MCF 10A (cell line): ENCODE measurements around the gene IFNA8. TPM values are rescaled to one million over a fixed set of nuclear protein-coding genes. Genes with fewer than 3 reads are reported as not detected.

Source experiments
- BruUV-seq: library from RNA; stranded (reverse); fragments of 400-500 nt; replicated peaks from 2 replicates; lab custom pipeline; 2021; lab: Mats Ljungman, UMichigan
- CTCF ChIA-PET: fragments of 300-600 bp; sonication (Branson Sonifier 250); formaldehyde crosslinking; extraction: SDS; loops from one replicate; lab custom pipeline; 2021; ENCODE audit warnings: antibody characterized with exemption, inconsistent platforms; lab: Yijun Ruan, JAX
- POLR2A ChIA-PET: fragments of 300-600, 350-650 bp; sonication (Branson Sonifier 250); formaldehyde crosslinking; extraction: SDS; loops from one replicate; lab custom pipeline; 2020; ENCODE audit warnings: antibody characterized with exemption, inconsistent platforms; lab: Yijun Ruan, JAX
- DNase-seq: peaks from one replicate; pipeline ENCODE4 v3.0.0-alpha.2; 2018; ENCODE audit not compliant: unreplicated experiment
- H3K27ac Mint-ChIP-seq: one replicate; pipeline ENCODE4 v1.8.0; 2022; ENCODE audit warnings: mild to moderate bottlenecking, low read depth, mixed read lengths; ENCODE audit not compliant: unreplicated experiment
- H3K27me3 Mint-ChIP-seq: one replicate; pipeline ENCODE4 v1.8.0; 2022; ENCODE audit warnings: mixed read lengths; ENCODE audit not compliant: insufficient read depth, unreplicated experiment
- H3K36me3 Mint-ChIP-seq: one replicate; pipeline ENCODE4 v1.8.0; 2022; ENCODE audit warnings: mild to moderate bottlenecking, moderate library complexity, mixed read lengths; ENCODE audit not compliant: insufficient read depth, unreplicated experiment
- H3K4me1 Mint-ChIP-seq: one replicate; pipeline ENCODE4 v1.8.0; 2022; ENCODE audit warnings: mixed read lengths; ENCODE audit not compliant: insufficient read depth, unreplicated experiment
- H3K4me3 Mint-ChIP-seq: one replicate; pipeline ENCODE4 v1.8.0; 2022; ENCODE audit warnings: mild to moderate bottlenecking, moderate library complexity, mixed read lengths; ENCODE audit not compliant: unreplicated experiment
- H3K9me3 Mint-ChIP-seq: one replicate; pipeline ENCODE4 v1.8.0; 2022; ENCODE audit warnings: mixed read lengths; ENCODE audit not compliant: unreplicated experiment
- CTCF ChIP-seq: fragments of 200-600 bp; IDR thresholded peaks from one replicate; pipeline ENCODE4 v1.8.0; 2022; ENCODE audit warnings: antibody characterized with exemption, mild to moderate bottlenecking; ENCODE audit not compliant: unreplicated experiment
- intact Hi-C: fragments of 100-400 bp; cut with micrococcal nuclease; formaldehyde crosslinking; loops from 2 replicates; pipeline ENCODE4 v1.14.1; 2022
- total RNA-seq: library from RNA; stranded (reverse); gene quantifications from 2 replicates; pipeline ENCODE4 v1.2.3, GENCODE V29; 2022

The IFNA8 gene
- total RNA-seq, 1 experiment from 2014 or later, result not detected

GRCh38 chr9:21413151-21413550 is 4.2 kb downstream of the IFNA8 start:
- H3K27ac Mint-ChIP-seq, result no peak overlapping the region
- ChIA-PET CTCF (no interaction called here), POLR2A (no interaction called here)
- H3K4me1 Mint-ChIP-seq, result no peaks in the 10 kb centered on the region
- BruUV-seq, result no TSS peak
- intact Hi-C loops, result no loop called here
- no peaks in the 10 kb centered on the region for H3K9me3 Mint-ChIP-seq
- peaks cover 20% of the 10 kb centered on the region for H3K27me3 Mint-ChIP-seq
- no peak for DNase-seq
- H3K36me3 Mint-ChIP-seq, result no peaks in the 10 kb centered on the region
- TF ChIP-seq CTCF, result no peak
- H3K4me3 Mint-ChIP-seq, result no peak overlapping the region

GRCh38 chr9:21413624-21414023 is 4.7 kb downstream of the IFNA8 start:
- no TSS peak for BruUV-seq
- peak; percentile 2 for DNase-seq

GRCh38 chr9:21414220-21414940 is 5.5 kb downstream of the IFNA8 start:
- POLR2A ChIA-PET, result no interaction called here

More at GRCh38 chr9:21413624-21414023, 4.7 kb downstream of the IFNA8 start:
- no peaks in the 10 kb centered on the region for H3K36me3 Mint-ChIP-seq
- TF ChIP-seq CTCF, result no peak
- H3K9me3 Mint-ChIP-seq, result no peaks in the 10 kb centered on the region
- ChIA-PET CTCF (no interaction called here), POLR2A (no interaction called here)
- H3K27me3 Mint-ChIP-seq, result peaks cover 20% of the 10 kb centered on the region
- no peak overlapping the region for H3K4me3 Mint-ChIP-seq
- intact Hi-C loops, result no loop called here
- H3K4me1 Mint-ChIP-seq, result no peaks in the 10 kb centered on the region
- no peak overlapping the region for H3K27ac Mint-ChIP-seq

More at GRCh38 chr9:21414220-21414940, 5.5 kb downstream of the IFNA8 start:
- no peaks in the 10 kb centered on the region for H3K36me3 Mint-ChIP-seq
- no peak for TF ChIP-seq CTCF
- intact Hi-C loops, result no loop called here
- H3K4me1 Mint-ChIP-seq, result no peaks in the 10 kb centered on the region
- peaks cover 20% of the 10 kb centered on the region for H3K27me3 Mint-ChIP-seq
- no peaks in the 10 kb centered on the region for H3K9me3 Mint-ChIP-seq
- H3K27ac Mint-ChIP-seq, result no peak overlapping the region
- BruUV-seq, result no TSS peak
- H3K4me3 Mint-ChIP-seq, result no peak overlapping the region
- no peak for DNase-seq
- CTCF ChIA-PET, result interaction anchor here (0.6 kb wide), 1 partner anchor 18 kb away, joined by 3 read pairs; no protein-coding TSS in a partner anchor
